Left lung (tissue), 10 donors: Measurements from ENCODE around the gene PPP1R10. TPM values are rescaled to one million over a fixed set of nuclear protein-coding genes. Genes with fewer than 3 reads are reported as not detected.

Experiments used
- ATAC-seq: fragments of 200-7000 bp; cut with Tn5 transposase; one replicate; pipeline ENCODE4 v1.9.1; 2020; ENCODE audit warnings: moderate library complexity
- DNase-seq, 4 donors: peaks; one replicate each; pipeline ENCODE4 v3.0.0-alpha.2; 2013 to 2020
- H3K27ac ChIP-seq, 2 donors: fragments of 200-600 bp; sonication (generic) in 1 of 2; one replicate each; pipeline versions ENCODE4 v1.5.0 to v1.8.0; 2020 to 2021
- H3K27me3 ChIP-seq, 2 donors: fragments of 200-600 bp; sonication (generic) in 1 of 2; one replicate each; pipeline versions ENCODE4 v1.5.0 to v1.8.0; 2020 to 2021
- H3K36me3 ChIP-seq, 2 donors: fragments of 200-600 bp; sonication (generic) in 1 of 2; one replicate each; pipeline versions ENCODE4 v1.5.0 to v1.8.0; 2020 to 2021
- H3K4me1 ChIP-seq, 2 donors: fragments of 200-600 bp; one replicate each; pipeline ENCODE4 v1.8.0; 2021
- H3K4me3 ChIP-seq, 2 donors: fragments of 200-600 bp; sonication (generic) in 1 of 2; one replicate each; pipeline versions ENCODE4 v1.5.0 to v1.8.0; 2020 to 2021; ENCODE audit warnings: mild to moderate bottlenecking in 1 of 2
- H3K9me3 ChIP-seq, 2 donors: fragments of 200-600 bp; sonication (generic) in 1 of 2; one replicate each; pipeline versions ENCODE4 v1.5.0 to v1.8.0; 2020 to 2021
- intact Hi-C, 2 donors: fragments of 100-400 bp; cut with DNase I; formaldehyde crosslinking; loops; one replicate each; pipeline versions ENCODE4 v1.11.2 to v1.14.2; 2022
- polyA plus RNA-seq, 6 donors: library from polyadenylated mRNA; unstranded; fragments of 120-200 nt; gene quantifications; one replicate each; pipeline ENCODE4 v1.2.1, GENCODE V29; 2013; ENCODE audit not compliant: insufficient read length in 6 of 6
- total RNA-seq, 2 donors: library from RNA; stranded (reverse); fragmentation: NEBNext Ultra II Directional; extraction: Animal tissue kit (Norgen Biotek cat#: 25700); gene quantifications; one replicate each; pipeline ENCODE4 v1.2.1, GENCODE V29; 2021
- TF ChIP-seq, protein P1 (sequence below), 2 donors: fragments of 200-600 bp; sonication (generic) in 1 of 2; IDR thresholded peaks; one replicate each; pipeline versions ENCODE4 v1.5.0 to v1.8.0; 2021; ENCODE audit warnings: antibody characterized with exemption in 2 of 2
- donor health status: DM: no; HTN: yes; CAD: no.
- donor health status: DM: no; HTN: no; CAD: no.

PPP1R10 gene
- total and polyA plus RNA-seq, 8 donors = 44.9 to 71.1 (median 49.6) TPM

DNA sequence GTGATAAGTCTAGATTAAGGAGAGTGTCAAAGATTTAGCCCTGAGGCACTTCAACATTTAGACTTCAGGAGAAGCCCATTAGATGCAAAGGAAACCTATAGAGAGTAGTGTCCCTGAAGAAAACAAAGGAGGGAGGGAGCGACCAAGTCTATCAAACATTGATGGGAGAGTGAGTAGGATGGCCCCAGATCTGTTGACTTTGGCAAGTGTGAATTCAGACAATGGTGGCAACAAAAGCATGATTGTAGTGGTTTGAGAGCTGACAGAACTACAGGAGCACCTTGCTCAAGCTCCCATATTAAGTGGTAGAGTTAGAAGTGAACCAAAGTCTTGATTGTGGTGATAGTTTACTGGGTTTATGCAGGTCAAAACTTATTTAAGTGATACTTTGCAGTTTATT, 46.8 kb downstream of the PPP1R10 start:
- no peaks in the 10 kb centered on the region for H3K27me3 ChIP-seq
- DNase-seq (no peak), ATAC-seq (no peak)
- intact Hi-C loops = no loop called here
- H3K36me3 ChIP-seq = peaks cover 0 to 9% of the 10 kb centered on the region in 2 donors
- TF ChIP-seq, protein P1, sequence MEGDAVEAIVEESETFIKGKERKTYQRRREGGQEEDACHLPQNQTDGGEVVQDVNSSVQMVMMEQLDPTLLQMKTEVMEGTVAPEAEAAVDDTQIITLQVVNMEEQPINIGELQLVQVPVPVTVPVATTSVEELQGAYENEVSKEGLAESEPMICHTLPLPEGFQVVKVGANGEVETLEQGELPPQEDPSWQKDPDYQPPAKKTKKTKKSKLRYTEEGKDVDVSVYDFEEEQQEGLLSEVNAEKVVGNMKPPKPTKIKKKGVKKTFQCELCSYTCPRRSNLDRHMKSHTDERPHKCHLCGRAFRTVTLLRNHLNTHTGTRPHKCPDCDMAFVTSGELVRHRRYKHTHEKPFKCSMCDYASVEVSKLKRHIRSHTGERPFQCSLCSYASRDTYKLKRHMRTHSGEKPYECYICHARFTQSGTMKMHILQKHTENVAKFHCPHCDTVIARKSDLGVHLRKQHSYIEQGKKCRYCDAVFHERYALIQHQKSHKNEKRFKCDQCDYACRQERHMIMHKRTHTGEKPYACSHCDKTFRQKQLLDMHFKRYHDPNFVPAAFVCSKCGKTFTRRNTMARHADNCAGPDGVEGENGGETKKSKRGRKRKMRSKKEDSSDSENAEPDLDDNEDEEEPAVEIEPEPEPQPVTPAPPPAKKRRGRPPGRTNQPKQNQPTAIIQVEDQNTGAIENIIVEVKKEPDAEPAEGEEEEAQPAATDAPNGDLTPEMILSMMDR (IDR thresholded peaks at IDR 0.05) = no peak
- peak overlapping the region; percentile 81 to 87 for H3K27ac ChIP-seq
- peaks cover 10 to 49% of the 10 kb centered on the region in 2 donors for H3K4me1 ChIP-seq
- H3K9me3 ChIP-seq = no peaks in the 10 kb centered on the region
- H3K4me3 ChIP-seq = peak overlapping the region; percentile 64 to 74

DNA sequence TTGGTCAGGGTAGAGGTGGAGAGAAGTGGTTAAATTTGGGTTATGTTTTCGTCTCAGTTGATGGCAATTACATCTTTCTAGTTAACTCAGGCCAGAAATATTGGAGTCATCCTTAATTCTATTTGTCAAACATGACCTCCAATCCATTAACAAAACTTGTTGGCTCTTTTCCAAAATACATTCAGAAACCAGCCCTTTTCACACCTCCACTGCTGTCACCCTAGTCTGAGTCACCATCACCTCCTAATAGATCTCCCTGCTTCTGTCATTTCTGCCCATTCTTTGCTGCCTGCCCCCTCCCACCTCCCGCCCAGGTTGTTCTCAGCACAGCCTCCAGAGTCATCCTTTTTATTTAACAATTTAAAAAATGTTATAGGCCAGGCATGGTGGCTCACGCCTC, 48.8 kb downstream of the PPP1R10 start:
- no peak for ATAC-seq
- TF ChIP-seq, protein P1 (IDR thresholded peaks at IDR 0.05) = no peak
- Histone ChIP-seq H3K36me3 (peaks cover 0 to 2% of the 10 kb centered on the region in 2 donors), H3K27me3 (no peaks in the 10 kb centered on the region), H3K4me3 (no peak overlapping the region), H3K27ac (no peak overlapping the region), H3K4me1 (peaks cover 10 to 32% of the 10 kb centered on the region in 2 donors), H3K9me3 (no peaks in the 10 kb centered on the region)
- DNase-seq = no peak
- intact Hi-C loops = no loop called here

DNA sequence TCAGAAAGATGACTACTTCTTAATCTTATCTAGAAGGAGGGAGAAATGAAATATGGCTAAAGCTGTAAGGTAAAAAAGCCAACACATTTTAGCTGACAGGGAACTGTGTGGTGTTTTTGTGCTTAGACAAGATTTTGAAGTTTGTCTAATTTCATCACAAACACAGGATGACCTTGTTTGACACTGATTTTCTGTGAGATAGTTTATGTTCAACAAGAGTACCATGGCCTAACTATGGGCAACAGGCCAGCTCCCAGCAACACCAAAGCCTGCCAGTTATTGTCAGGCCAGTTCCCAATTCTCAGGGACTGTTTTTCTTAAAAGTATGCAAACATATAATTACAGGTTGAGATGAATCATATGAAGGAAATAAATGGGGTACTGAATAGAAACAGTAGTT, 51.3 kb downstream of the PPP1R10 start:
- Histone ChIP-seq H3K4me3 (no peak overlapping the region), H3K9me3 (no peaks in the 10 kb centered on the region), H3K27me3 (no peaks in the 10 kb centered on the region), H3K4me1 (peaks cover 3 to 14% of the 10 kb centered on the region in 2 donors), H3K36me3 (peaks cover 0 to 20% of the 10 kb centered on the region in 2 donors), H3K27ac (no peak overlapping the region)
- no peak for DNase-seq
- TF ChIP-seq, protein P1 (IDR thresholded peaks at IDR 0.05) = no peak
- intact Hi-C loops = no loop called here
- ATAC-seq = no peak

GRCh38 chr6:30564114-30564513, 52.9 kb downstream of the PPP1R10 start:
- TF ChIP-seq, protein P1 (IDR thresholded peaks at IDR 0.05) = no peak
- DNase-seq (no peak), ATAC-seq (no peak)
- Histone ChIP-seq H3K4me3 (no peak overlapping the region), H3K4me1 (peaks cover 0 to 1% of the 10 kb centered on the region in 2 donors), H3K27me3 (no peaks in the 10 kb centered on the region), H3K27ac (no peak overlapping the region), H3K36me3 (peaks cover 0 to 20% of the 10 kb centered on the region in 2 donors), H3K9me3 (no peaks in the 10 kb centered on the region)
- intact Hi-C loops = no loop called here

GRCh38 chr6:30562470-30563425, 54.3 kb downstream of the PPP1R10 start:
- H3K36me3 ChIP-seq = peaks cover 0 to 20% of the 10 kb centered on the region in 2 donors
- H3K4me1 ChIP-seq = peaks cover 8 to 14% of the 10 kb centered on the region in 2 donors
- H3K27ac ChIP-seq = no peak overlapping the region
- ATAC-seq = no peak
- intact Hi-C loops = no loop called here
- H3K4me3 ChIP-seq = no peak overlapping the region
- H3K9me3 ChIP-seq = no peaks in the 10 kb centered on the region
- H3K27me3 ChIP-seq = no peaks in the 10 kb centered on the region
- TF ChIP-seq, protein P1 (IDR thresholded peaks at IDR 0.05) = no peak
- DNase-seq = no peak
